H1 (cell line): Measurements from ENCODE around the gene ZNF511. TPM values are rescaled to one million over a fixed set of nuclear protein-coding genes. Genes with fewer than 3 reads are reported as not detected.
A peak's percentile ranks its signal among the peaks of the same experiment; 100 is the strongest.

Experiments used
- ATF3 ChIP-seq: IDR thresholded peaks from 2 replicates; pipeline ENCODE4 v1.6.1; 2011; ENCODE audit warnings: low read depth, mild to moderate bottlenecking, low read length; ENCODE audit not compliant: insufficient read depth
- CEBPB ChIP-seq: IDR thresholded peaks from 2 replicates; pipeline ENCODE4 v1.6.1; 2012; ENCODE audit warnings: low read depth, low read length
- JUND ChIP-seq: IDR thresholded peaks from 2 replicates; pipeline ENCODE4 v1.6.1; 2011; ENCODE audit warnings: mild to moderate bottlenecking, improper control_type of control experiment, low read length
- TCF12 ChIP-seq: IDR thresholded peaks from 2 replicates; pipeline ENCODE4 v1.6.1; 2011; ENCODE audit warnings: low read depth, mild to moderate bottlenecking, low read length
- polyA plus RNA-seq, 7 experiments: library from polyadenylated mRNA; depleted of rRNA in 3 of 7; stranded (reverse) in 5 of 7; unstranded in 2 of 7; fragments of >200 nt in 5 of 7; fragments of 200-250 nt in 2 of 7; gene quantifications; 1 replicate in 5 of 7; 2 replicates in 1 of 7; 4 replicates in 1 of 7; pipeline versions ENCODE4 v1.2.1 to v1.2.3, GENCODE V29; 2011 to 2013; ENCODE audit warnings: missing spikeins in 2 of 7, mixed read lengths in 2 of 7
- total RNA-seq: library from RNA; stranded (reverse); fragmentation: NEBNext Ultra II Directional; extraction: Animal tissue kit (Norgen Biotek cat#: 25700); gene quantifications from 2 replicates; pipeline ENCODE4 v1.2.1, GENCODE V29; 2021

The ZNF511 gene
- total and polyA plus RNA-seq, 2 of the 8 experiments (the other 6 are each of a cell fraction or from before 2014, with no cell fraction given), result 55.4 to 71.7 TPM

- TF ChIP-seq CEBPB (0 out of 2 replicates have a peak, but pooled peaks have one; percentile 9), TCF12 (0 out of 2 replicates have a peak, but pooled peaks have one; percentile 57), JUND (no peak), ATF3 (0 out of 2 replicates have a peak, but pooled peaks have one; percentile 31)
- TF ChIP-seq, all 59 proteins: peak for 8
Observed at GRCh38 chr10:133329491-133330202, 20.9 kb downstream of the ZNF511 start (continued).
